ACC112 (cell line): ENCODE measurements around the gene KCNT2.

Experiments used
- H2AFZ ChIP-seq: fragments of 200-600 bp; sonication (generic); one replicate; pipeline ENCODE4 v1.6.0; 2017; ENCODE audit warnings: antibody characterized with exemption, low read length; ENCODE audit not compliant: unreplicated experiment
- H3K27ac ChIP-seq: fragments of 200-600 bp; sonication (generic); 2 replicates; pipeline ENCODE4 v1.5.1; 2014; ENCODE audit warnings: low read depth, mild to moderate bottlenecking, antibody characterized with exemption, low read length, moderate library complexity
- H3K27me3 ChIP-seq: fragments of 200-600 bp; sonication (generic); 2 replicates; pipeline ENCODE4 v1.6.1; 2014; ENCODE audit warnings: mild to moderate bottlenecking, antibody characterized with exemption, low read length, moderate library complexity, mixed read lengths; ENCODE audit not compliant: insufficient read depth
- H3K36me3 ChIP-seq: fragments of 200-600 bp; sonication (generic); 2 replicates; pipeline ENCODE4 v1.6.1; 2016; ENCODE audit warnings: mild to moderate bottlenecking, antibody characterized with exemption, low read length, moderate library complexity, mixed read lengths; ENCODE audit not compliant: insufficient read depth
- H3K4me1 ChIP-seq: fragments of 200-600 bp; sonication (generic); one replicate; pipeline ENCODE4 v1.6.1; 2016; ENCODE audit warnings: low read length, mixed read lengths; ENCODE audit not compliant: insufficient read depth, unreplicated experiment, control insufficient read depth
- H3K4me3 ChIP-seq: fragments of 200-600 bp; sonication (generic); 2 replicates; pipeline ENCODE4 v1.5.1; 2014; ENCODE audit warnings: mild to moderate bottlenecking, low read depth, low read length
- H3K79me2 ChIP-seq: fragments of 200-600 bp; sonication (generic); one replicate; pipeline ENCODE4 v1.6.0; 2016; ENCODE audit warnings: low read length; ENCODE audit not compliant: control insufficient read depth, unreplicated experiment, insufficient read depth

Gene KCNT2

DNA sequence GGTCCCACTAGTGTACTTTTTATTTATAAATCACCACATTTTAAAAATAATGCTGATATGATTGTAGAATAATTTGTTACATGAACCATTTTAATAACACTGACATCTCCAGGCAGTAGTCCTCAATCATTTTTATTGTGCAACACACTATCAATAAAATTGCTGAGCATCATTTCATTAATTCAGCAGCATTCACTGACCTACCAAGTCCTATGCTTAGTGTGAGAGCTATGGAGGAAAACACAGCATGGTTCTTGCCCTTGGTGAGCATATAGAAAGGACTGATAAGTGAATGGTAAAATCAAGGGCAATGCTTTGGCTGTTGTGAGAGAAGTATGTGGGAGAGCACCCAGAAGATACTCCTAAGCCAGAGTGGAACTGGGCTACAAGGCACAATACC is 119.7 kb downstream of the KCNT2 start:
- H3K79me2 ChIP-seq, result no peaks in the 10 kb centered on the region
- no peak overlapping the region for H3K4me3 ChIP-seq
- no peaks in the 10 kb centered on the region for H3K4me1 ChIP-seq
- H3K36me3 ChIP-seq, result no peaks in the 10 kb centered on the region
- H2AFZ ChIP-seq, result no peak overlapping the region
- H3K27ac ChIP-seq, result no peak overlapping the region
- H3K27me3 ChIP-seq, result no peaks in the 10 kb centered on the region

DNA sequence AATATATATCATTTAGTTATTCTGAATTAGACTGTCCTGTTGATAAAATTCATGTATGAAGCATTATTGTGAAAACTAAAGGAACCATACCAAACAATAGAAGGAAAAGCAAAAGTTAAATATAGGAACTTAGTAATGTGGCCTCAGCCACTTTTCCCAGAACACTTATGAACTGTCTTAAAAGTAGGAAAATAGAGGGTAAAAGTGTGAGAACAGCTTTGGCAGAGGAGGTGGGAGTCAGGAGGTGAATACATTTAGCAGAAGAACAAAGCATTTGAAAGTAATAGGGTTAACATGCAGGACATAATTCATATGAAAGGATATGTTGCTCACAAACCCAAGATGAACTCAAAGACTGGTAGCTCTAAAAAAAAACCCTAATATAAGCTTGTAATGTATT is 121.9 kb downstream of the KCNT2 start:
- H2AFZ ChIP-seq, result no peak overlapping the region
- peaks cover 3% of the 10 kb centered on the region for H3K4me1 ChIP-seq
- H3K27me3 ChIP-seq, result no peaks in the 10 kb centered on the region
- H3K4me3 ChIP-seq, result no peak overlapping the region
- H3K27ac ChIP-seq, result no peak overlapping the region
- no peaks in the 10 kb centered on the region for H3K36me3 ChIP-seq
- H3K79me2 ChIP-seq, result no peaks in the 10 kb centered on the region

DNA sequence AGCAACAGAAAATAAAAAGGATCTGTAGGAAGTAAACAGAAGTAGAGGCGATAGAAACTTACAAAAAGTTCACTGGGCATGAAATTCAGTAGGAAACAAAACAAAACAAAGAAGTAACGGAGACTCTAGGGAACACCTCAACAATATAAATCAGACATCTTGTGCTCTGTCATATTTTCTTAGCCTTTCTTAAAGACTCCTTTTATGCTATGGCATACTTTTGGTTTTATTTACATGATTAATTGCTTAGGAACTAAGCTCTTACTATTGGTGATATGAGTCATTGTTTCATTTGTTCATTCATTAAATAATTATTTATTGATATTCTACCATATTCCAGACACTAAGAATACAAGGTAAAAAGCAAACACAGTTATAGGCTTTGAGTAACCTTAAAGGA is 126.6 kb downstream of the KCNT2 start:
- Histone ChIP-seq H3K27me3 (no peaks in the 10 kb centered on the region), H3K27ac (no peak overlapping the region), H2AFZ (no peak overlapping the region), H3K79me2 (no peaks in the 10 kb centered on the region), H3K4me3 (no peak overlapping the region), H3K4me1 (peaks cover 3% of the 10 kb centered on the region), H3K36me3 (no peaks in the 10 kb centered on the region)

DNA sequence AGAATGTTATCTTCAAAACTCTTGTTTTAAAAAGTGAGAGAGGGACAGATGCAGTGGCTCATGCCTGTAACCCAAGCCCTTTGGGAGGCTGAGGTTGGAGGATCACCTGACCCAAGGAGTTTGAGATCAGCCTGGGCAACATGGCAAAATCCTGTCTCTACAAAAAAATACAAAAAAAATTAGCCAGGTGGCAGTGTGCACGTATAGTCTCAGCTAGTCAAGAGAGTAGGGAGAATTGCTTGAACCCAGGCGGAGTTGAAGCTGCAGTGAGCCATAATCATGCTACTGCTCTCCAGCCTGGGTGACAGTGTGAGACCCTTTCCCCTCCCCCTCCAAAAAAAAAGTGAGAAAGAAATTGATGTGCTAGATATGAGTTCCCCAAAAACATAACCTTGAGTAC is 131.0 kb downstream of the KCNT2 start:
- Histone ChIP-seq H3K4me3 (no peak overlapping the region), H3K36me3 (no peaks in the 10 kb centered on the region), H3K27me3 (no peaks in the 10 kb centered on the region), H3K27ac (no peak overlapping the region), H3K4me1 (peaks cover 3% of the 10 kb centered on the region), H3K79me2 (no peaks in the 10 kb centered on the region), H2AFZ (no peak overlapping the region)

DNA sequence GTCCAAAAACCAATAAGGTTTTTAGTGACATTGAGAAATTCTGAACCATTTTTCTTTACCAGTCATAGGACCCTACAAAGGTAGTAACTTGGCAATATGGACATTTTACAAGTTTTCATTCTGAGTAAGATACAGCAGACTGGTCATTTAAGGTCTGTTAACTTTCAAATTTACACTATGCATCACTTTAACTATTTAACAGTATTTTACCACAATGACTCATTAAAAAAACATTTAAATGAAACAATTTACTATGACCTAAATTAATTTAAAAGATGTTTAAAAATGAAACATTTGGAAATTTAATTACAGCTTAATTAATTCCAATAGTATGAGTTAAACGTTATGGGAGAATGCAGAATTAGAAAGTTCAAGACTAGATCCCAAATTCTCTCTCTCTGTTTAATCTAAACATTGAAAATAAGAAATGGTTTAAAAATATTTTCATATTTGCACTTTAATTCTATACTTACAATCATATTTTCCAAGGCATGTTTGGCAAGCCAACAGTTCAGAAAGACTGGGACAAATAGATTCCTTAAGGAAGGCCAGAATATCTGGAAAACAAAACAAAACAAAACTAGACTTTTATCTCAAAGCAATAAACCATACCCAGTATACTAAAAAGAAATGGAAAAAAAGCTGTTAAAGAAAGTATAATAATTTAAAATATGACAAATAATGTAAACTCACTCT is 140.9 kb downstream of the KCNT2 start:
- peak overlapping the region; percentile 33; the same call in 1 of the 2 replicates for H3K4me3 ChIP-seq
- H2AFZ ChIP-seq, result no peak overlapping the region
- H3K27ac ChIP-seq, result peak overlapping the region; percentile 55
- no peaks in the 10 kb centered on the region for H3K27me3 ChIP-seq
- no peaks in the 10 kb centered on the region for H3K36me3 ChIP-seq
- H3K4me1 ChIP-seq, result peaks cover 19% of the 10 kb centered on the region
- H3K79me2 ChIP-seq, result no peaks in the 10 kb centered on the region

DNA sequence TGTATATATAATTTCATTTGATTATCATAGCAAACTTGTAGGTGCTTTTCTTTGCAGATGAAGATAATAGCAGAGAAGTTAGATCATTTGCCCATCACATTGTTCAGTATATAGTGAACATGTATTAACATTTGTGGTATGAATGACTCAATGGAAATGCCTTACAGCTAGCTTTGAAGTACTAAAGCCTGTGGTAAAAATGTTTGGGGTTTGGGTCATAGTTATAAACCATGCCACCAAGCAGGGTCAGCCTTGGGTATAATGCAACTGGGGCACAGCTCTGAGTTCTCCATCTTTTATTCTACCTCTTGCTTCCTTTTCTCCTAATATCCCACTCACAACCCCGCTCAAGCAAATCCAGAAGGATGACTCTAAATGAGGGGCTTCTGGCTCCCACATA is 141.6 kb downstream of the KCNT2 start:
- peak overlapping the region; percentile 55 for H3K27ac ChIP-seq
- no peaks in the 10 kb centered on the region for H3K79me2 ChIP-seq
- H3K4me1 ChIP-seq, result peaks cover 19% of the 10 kb centered on the region
- no peaks in the 10 kb centered on the region for H3K27me3 ChIP-seq
- H3K4me3 ChIP-seq, result peak overlapping the region; percentile 33; the same call in 1 of the 2 replicates
- H2AFZ ChIP-seq, result peak overlapping the region; percentile 39
- H3K36me3 ChIP-seq, result no peaks in the 10 kb centered on the region

DNA sequence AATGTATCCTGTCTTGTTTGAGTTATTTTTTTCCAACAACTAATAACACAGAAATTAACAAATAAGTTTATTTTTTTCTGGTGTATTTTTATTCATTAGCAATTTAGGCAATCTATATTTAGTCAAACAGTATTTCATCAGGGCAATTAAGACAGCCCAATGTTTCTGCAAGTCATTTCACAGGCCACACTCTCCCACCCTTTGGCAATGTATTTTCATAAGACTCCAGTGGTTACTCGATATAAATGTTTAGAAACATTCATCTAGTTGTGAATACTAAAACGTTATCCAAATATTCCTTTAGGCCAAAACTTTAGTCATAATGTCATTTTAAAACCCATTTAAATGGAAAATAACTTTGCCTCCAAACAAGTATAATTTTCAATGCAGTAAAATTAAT is 142.1 kb downstream of the KCNT2 start:
- H3K79me2 ChIP-seq, result no peaks in the 10 kb centered on the region
- H3K4me3 ChIP-seq, result no peak overlapping the region
- H3K27me3 ChIP-seq, result no peaks in the 10 kb centered on the region
- peaks cover 19% of the 10 kb centered on the region for H3K4me1 ChIP-seq
- no peak overlapping the region for H2AFZ ChIP-seq
- peak overlapping the region; percentile 55 for H3K27ac ChIP-seq
- no peaks in the 10 kb centered on the region for H3K36me3 ChIP-seq

DNA sequence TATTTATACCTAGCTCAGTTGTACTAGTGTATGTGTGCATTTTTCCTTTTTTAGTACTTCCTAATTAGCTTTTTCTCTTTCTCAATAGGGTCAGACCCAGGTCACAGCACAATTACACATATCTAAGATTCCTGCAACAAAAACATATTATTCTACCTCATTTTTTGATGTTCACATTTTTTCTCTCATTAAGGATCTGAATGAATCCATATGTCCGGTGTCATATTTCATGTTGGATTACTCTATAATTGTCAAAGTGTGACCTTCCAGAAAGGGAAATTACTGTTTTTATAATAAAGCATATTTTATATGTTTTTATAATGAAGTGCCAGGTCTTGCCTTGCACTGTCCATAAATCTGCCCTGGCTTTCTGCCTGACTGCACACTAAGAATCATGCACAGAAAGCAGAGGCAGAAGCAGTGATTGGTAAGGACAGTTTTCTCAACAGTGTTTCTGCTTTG is 143.7 kb downstream of the KCNT2 start:
- Histone ChIP-seq H3K27me3 (no peaks in the 10 kb centered on the region), H2AFZ (no peak overlapping the region), H3K4me1 (peaks cover 19% of the 10 kb centered on the region), H3K79me2 (no peaks in the 10 kb centered on the region), H3K27ac (no peak overlapping the region), H3K36me3 (no peaks in the 10 kb centered on the region), H3K4me3 (no peak overlapping the region)

DNA sequence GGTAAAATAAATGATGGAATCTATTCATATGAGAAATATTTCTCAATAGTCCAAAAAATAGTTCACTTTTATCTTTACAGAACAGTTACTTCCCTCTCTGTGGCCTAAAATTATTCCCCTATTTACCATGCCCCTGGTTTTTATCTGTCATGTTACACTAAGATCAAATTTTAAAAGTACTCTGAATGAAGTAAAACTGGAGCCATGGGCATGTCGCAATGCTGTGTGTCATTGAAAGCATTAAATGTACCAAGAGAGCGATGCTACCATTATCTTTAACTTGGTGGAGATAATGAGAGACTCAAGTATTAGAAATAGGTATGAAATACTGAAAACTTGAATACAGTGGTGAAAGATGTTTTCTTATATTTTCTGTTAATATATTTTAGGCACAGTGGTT is 146.2 kb downstream of the KCNT2 start:
- Histone ChIP-seq H2AFZ (no peak overlapping the region), H3K27ac (no peak overlapping the region)

DNA sequence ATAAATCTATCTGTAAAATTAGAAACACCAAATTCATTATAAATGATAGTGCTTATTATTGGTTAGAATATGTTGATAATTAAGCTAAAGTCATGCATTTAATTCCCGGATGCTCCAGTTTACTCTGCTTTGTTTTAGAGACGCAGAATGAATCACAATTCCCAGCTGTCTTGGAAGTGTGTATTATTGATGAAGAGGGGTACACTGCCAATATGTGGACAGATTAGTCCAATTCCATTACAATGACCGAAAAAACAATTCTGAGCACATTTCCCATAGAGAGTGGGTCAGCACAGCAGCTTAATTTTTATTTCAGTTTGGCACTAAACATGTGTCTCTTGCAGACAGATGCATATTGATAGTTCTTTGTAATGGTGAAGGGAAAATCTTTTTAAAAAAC is 146.7 kb downstream of the KCNT2 start:
- no peaks in the 10 kb centered on the region for H3K36me3 ChIP-seq
- no peak overlapping the region for H2AFZ ChIP-seq
- no peak overlapping the region for H3K27ac ChIP-seq
- no peaks in the 10 kb centered on the region for H3K27me3 ChIP-seq
- H3K4me1 ChIP-seq, result peaks cover 8% of the 10 kb centered on the region
- no peaks in the 10 kb centered on the region for H3K79me2 ChIP-seq
- H3K4me3 ChIP-seq, result no peak overlapping the region

More for the DNA sequence above, 146.2 kb downstream of the KCNT2 start:
- Histone ChIP-seq H3K4me1 (peaks cover 13% of the 10 kb centered on the region), H3K36me3 (no peaks in the 10 kb centered on the region), H3K4me3 (no peak overlapping the region), H3K79me2 (no peaks in the 10 kb centered on the region), H3K27me3 (no peaks in the 10 kb centered on the region)

DNA sequence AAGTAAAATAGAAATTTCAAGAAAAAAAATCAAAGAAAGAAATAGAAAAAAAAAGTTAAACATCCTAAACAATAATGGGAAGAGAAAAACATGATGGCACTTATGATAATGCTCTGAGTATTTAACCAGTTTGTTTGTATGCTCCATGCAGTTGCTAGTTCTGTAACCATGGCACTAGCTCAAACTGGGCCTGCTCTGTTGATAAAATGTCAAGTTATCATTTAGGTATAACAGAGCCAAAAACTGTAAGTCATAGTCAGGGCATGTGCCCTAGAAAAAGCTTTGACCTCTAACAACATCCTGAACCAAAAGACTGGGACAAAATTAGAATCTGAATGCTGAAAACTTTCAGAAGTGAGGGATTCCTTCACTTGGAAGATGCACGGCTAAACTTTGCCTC is 148.9 kb downstream of the KCNT2 start:
- Histone ChIP-seq H3K4me3 (no peak overlapping the region), H3K36me3 (no peaks in the 10 kb centered on the region), H3K79me2 (no peaks in the 10 kb centered on the region), H2AFZ (no peak overlapping the region), H3K27me3 (no peaks in the 10 kb centered on the region), H3K27ac (no peak overlapping the region), H3K4me1 (no peaks in the 10 kb centered on the region)
